Activated CD8-positive, alpha-beta memory T cell treated with anti-CD3 and anti-CD28 coated beads for 1 hour (primary cell): ENCODE results near the gene CALM1.

Experiments used
- DNase-seq, 2 donors: peaks; one replicate each; pipeline ENCODE4 v3.0.0-alpha.2; 2020; ENCODE audit warnings: low read depth in 1 of 2; ENCODE audit errors: extremely low read depth in 1 of 2

CALM1 gene

DNA sequence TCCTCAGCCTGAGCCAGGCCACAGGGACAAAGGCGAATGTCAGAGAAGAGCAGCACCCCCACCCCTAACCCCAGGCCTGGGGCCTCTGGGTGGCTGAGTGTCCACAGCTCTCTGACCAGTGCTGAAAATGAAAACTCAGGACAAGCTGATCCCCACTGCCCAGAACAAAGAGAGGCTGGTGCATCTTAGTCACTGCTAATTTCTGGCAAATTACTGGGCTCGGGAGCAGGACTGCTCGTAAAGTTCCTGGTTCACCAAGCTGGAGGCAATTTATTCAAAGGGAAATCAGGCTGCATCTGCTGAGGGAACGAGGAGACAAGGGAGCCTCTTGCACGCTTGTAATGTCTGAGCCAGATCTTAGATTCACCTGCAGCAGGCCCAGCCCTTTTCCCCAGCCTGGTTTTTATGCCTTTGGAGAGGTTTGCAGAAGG, 43.2 kb downstream of the CALM1 start:
- no peak for DNase-seq

DNA sequence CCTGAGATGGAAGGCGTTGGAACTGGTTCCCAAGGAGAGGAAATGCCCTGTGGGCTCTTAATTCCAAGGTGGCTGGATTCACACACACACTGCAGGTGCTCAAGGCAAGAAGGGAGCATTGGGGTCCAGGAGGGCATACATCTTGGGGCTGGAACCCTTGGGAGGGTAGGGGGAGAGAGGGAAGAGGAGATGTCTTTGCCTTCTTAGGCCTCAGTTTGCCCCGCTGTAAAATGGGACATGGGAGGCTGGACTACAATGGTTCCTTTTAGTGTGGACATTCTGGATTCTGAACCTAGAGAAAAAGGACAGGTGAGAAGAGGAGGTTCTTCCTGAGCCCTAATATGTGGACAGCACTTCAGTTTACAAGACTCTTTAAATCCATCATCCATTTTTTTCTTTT, 43.8 kb downstream of the CALM1 start:
- no peak for DNase-seq

DNA sequence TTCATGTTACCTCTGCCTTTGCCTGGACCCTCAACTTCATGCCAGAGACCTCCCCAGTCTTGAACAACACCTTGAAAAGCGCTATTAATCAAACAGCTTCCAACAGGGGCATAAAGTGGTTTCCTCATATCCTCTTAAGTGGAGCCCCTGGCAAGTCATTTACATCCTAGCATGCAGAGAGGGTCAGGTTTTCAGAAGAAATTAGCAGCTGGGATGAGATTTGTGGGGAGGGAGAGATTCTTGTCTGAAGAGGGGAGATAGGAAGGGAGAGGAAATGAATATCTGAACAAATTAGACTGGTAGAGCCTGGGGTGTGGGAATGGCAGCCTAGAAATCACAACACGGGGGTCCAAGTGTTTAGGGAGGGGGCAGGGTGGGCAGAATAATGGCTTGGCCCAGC, 45.6 kb downstream of the CALM1 start:
- no peak for DNase-seq

DNA sequence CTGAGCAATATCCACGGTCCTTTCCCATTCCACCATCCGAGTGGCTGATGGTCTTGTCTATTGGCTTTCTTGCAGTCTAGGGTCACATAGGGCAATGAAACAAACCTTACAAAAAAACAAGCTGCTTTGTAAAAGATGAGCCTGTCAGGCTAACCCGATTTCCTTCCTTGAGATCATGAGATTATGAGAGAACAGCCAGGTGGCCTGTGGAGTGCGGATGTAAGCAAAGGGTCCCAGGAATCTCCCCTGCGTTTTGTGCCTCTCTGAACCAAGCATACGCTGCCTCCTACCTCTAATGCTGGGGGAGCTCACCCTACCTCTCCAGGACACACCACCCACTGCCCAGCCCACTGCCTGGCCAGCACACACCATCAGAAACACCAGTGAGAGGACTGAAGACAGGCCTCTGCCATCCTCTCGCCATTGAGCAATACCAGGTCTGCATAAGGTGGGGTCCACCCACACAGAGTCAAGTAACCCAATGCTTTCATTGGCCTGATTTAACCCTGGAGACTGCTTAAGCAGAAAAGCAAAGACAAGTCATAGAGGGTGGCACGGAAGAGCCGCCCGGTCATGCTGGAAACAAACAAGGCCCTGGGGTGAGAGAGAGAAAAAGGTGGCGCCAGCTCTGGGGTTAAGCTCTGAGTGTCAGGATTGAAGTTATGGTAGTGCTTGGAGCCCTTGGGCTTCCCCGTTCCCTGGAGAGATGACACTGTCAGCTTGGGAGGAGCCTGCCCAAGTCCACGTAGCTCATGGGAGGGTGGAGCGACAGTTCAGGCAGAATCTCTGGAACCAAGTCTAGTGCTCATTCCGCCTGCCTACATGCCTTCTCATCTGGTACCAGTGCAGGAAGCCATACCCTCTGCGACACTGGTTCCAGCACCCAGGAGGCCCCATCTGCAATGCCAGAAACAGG, 46.6 kb downstream of the CALM1 start:
- no peak for DNase-seq

DNA sequence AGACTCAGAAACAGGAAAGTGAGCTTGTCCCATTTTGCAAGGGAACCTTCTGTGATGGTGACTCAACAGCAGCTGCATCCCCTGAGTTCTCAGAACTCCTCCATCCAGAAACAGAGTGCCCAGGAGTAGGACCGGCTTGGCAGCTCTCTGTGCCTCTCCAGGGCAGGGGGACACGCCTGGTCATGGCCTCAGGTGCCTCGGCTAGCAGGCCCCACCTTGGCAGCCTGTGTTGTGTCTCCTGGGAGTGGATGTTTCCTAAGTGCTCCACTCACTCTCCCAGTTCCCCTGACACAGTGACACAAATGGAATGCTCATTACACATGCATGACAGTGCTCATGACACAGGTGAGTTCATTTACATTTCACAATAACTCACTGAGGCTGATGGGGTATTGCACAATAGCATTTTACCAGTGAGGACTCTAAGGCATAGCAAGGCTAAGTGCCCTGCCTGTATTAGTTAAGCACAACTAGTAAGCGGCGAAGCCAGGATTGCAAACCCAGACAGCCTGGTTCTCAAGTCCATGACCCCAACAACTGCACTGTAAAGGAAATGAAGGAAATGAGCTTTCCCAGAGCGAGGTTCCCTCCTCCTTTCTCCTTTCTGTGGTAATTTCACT, 47.4 kb downstream of the CALM1 start:
- DNase-seq, result no peak

DNA sequence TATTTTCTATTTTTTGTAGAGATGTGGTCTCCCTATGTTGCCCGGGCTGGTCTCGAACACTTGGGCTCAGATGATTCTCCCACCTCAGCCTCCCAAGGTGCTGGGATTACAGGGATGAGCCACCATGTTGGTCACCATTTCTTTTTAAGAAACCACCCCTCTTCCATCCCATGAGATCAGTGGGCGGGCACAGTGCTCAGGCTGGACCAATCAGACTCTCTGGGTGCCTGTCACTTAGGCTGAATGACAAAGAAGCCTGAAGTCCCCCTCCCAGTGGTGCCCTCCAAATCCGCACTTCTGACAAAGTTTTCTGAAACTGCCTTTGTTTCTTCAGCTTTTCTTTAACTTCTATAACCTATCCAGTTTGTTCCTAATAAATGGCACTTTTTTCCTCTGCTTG, 48.2 kb downstream of the CALM1 start:
- no peak for DNase-seq

DNA sequence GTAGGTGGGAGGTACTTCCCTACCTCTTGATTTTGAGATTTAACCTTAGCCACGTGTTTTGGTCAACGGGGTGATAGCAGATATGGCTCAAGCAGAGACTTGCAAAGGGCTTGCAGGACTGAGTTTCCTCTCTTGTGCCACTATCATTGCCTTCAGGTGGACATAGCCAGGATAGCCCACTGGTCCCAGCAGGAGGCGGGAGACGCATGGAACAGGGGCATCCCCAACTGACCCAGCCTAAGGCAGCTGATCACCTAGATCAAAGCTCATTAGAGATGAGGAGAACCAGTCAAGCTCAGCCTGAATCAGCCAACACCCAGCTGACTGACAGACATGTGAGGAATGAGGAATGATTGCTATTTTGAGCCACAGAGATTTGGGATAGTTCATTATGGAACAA, 49.6 kb downstream of the CALM1 start:
- no peak for DNase-seq

DNA sequence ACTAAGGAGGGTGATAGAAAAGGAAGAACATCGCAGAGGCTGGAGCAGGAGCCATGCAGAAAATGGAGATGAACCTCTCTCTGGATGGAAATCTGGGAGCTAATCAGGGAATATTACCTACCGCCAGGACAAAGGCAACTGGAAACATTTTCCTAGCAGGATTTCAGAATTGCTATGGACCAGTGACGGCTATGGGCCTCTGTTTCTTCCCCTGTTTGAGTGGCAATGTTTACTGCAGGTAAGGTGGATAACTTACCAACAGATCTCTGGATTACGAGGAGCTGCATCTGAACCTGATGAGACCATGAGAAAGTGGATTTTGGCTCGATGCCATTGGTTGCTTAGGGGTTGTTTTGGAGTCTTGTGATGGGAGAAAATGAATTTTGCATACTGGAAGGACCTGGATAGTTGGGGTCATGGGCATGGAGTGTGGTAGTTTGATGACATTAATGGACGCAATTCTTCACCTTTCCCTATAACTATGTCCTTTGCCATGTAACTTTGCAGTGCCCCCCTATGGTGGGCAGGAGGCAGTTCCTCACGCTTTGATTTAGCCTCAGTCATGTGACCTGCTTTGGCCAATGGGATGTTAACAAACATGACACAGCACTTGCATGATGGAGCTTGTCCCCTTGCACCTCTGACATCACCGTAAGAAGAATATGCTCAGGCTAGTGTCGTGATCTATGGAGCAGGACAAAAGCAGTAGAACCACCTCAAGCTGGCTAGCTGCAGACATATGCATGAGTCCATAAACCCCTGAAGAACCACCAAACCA, 51.1 kb downstream of the CALM1 start:
- DNase-seq, result no peak

DNA sequence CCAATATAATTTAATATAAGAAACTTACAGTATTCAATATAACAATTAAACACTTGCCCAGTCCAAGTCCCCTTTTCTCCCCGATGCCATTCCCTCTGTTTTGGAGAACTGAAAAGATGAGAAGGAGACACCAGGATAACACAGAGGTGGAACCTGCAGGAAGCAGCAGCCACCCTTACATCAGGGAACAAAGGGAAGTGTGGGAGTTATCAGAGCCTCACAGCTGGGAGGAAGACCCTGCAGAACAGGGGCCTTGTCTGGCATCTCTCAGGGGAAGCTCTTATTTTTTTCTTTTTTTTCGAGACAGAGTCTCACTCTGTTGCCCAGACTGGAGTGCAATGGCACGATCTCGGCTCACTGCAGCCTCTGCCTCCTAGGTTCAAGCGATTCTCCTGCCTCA, 52.6 kb downstream of the CALM1 start:
- no peak for DNase-seq

DNA sequence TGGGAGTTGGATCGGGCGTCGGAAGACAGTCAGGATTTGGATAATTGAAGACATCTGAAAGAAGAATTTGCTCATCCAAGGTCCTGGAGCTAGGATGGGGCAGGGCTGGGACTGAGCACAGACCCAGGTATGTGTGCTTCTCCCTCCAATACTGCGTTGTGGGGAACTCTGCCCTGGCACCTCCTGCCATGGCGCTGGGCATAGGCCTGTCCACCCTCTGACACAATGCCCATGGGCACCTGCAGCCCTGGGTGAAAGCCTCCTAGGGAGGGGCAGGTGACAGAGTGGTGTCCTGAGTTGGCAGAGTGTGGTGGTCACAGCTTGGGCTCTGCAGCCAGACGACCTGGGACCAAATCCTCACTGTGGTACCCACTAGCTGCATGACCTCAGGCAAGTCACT, 53.3 kb downstream of the CALM1 start:
- no peak for DNase-seq

DNA sequence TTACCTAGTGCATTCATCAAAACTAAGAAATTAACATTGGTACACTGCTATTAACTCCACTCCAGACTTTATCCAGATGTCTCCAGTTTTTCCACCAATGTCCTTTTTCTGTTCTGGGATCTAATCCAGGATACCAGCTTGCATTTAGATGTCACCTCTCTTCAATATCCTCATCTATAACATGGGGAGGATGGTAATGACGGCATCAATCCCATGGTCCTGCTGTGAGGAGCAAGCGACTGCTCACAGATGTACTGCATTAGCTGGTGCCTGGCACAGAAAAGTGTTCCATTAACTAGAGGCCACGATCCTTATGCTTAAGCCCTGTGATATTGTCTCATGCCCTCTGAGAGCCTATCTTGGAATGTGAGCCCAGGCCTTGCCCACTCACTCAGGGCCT, 53.8 kb downstream of the CALM1 start:
- no peak for DNase-seq

DNA sequence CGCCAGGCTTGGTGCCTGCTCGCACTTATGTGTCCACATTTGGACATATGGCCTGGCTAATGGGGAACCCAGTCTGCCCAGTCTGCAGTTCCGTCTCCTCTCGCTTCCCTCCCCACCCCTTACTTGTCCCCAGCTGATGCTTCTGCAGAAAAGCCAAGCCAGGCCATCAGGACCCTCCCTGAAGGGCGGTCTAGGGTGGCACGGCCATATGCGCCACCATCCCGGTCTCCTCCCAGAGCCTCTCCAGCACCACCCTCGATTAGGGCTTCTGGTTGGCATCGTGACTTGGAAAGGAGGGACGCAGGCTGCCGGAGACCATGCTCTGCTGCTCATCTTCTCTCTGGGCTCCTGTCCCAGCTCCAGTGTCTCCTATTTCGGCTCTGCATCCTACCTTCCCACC, 54.6 kb downstream of the CALM1 start:
- no peak for DNase-seq

DNA sequence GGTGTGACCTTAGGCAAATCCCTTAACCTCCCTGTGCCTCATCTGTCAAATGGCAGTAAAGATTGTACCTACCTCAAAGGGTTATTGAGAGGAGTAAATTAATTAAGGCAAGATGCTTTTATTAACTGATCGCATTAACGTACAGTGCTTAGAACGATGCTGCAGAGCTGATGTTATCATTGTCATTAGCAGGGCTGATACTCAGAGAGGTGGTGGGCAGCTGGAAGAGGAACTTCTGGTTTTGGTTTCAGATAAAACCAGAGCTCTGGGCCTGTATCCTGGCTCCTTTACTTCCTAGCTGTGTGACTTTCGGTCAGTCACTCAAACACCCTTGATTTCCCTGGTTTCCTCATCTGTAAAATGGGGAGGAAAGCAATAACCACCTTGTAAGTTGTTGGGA, 55.1 kb downstream of the CALM1 start:
- no peak for DNase-seq

DNA sequence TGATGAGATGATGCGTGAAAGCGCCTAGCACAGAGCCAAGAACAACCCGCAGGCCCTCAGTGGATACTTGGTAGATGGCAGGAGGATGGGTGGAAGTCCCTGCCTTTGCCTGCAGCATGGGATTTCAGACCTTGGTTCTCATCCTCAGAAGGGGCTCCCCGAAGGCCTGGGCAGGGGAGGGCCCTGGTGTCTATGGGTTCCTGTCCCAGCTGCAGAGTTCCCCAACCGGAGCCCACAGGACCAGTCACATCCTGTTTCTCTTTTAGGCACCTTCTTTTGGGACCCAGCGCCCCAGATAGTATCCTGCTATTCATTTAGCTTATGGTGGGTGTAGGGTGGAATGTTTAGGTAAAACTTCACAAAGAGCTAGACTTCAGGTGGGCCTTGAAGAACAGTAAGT, 55.5 kb downstream of the CALM1 start:
- DNase-seq, result no peak

DNA sequence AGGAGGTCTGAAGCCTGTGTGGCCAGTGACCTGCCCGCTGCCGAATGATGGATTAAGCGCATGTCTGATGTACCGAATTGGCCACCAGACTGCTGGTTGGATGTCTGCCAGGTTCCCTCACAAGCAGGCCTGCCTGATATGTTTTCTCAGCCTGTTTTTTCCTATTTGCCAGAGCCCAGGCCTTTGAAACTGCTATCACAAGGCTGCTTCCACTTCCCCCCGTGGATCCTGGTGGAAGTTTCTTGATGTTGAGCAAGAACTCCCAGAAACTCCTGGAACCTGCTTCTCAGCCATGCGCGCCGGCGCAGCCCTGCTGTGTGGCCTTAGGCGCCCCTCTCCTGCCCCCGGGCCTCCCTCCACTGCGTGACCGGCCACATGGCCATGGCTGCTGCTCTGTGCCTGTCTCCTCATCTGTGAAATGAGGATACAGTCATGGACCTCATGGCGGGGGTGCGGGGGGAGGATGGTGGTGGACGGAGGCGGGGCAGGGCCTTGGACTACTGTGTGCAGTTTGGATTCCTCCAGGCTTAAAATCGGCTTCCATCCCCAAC, 56.6 kb downstream of the CALM1 start:
- DNase-seq, result no peak

DNA sequence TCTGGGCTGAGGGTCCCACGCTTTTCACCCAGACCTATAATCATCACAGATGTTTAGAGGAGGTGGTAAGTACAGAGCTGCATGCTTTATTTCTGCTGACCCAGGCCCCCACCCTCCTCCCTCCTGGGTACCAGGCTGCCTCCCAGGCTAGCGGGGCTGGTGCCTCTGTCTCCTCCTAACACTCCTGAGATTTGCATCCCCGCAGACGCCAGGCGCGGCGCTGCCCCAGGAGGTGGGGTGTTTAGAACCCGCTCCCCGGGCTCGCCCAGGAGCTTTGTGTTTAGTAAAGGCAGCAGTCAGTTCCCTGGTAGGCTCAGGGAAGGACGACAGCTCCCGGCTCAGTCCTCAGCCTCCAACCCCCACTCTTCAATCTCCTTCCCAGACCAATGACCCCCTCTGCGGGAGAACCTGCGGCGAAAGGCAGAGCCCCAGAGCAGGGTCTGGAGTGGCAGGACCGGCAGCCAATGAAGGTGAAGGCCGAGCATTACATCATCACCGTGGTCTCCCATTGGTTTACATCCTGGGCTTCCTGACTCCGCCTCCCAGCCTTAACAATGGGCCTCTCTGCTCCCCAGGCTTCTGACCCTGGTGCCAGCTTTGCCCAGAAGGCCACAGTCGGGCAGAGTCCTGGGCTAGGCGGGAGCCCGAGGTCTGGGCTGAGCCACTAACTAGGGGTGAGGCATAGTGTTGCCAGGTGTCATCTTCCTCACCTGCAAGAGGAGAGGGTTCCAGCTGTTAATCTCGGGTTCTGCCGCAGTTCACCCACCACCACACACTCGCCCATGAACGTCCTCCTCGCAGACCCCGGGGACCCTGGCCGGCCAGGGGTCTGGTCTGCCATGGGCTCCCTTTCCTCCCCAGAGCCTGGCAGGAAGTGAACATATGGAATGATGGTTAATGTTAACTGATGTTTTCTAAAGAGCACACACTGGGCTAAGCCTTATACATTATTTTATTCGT, 57.5 kb downstream of the CALM1 start:
- DNase-seq, result no peak

DNA sequence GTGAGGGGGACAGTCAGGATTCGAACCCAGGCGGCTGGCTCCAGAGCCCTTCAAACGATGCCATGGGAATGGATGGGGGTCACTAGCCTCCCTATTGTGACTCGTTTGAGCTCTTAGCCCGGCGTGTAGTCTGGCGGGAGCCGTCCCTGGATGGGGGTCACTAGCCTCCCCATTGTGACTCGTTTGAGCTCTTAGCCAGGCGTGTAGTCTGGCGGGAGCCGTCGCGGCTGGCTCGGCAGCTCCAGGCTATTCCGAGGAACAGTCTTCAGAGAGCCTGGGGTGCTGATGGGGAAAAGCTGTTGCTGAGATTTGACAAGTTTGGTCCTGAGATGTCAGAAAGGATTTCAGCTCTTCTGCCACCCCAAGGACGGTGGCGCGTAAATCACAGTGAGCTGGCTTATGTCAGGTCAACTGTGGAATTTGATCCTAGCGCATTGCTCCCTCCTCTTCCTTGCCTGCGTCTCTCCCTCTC, 58.3 kb downstream of the CALM1 start:
- DNase-seq, result no peak

DNA sequence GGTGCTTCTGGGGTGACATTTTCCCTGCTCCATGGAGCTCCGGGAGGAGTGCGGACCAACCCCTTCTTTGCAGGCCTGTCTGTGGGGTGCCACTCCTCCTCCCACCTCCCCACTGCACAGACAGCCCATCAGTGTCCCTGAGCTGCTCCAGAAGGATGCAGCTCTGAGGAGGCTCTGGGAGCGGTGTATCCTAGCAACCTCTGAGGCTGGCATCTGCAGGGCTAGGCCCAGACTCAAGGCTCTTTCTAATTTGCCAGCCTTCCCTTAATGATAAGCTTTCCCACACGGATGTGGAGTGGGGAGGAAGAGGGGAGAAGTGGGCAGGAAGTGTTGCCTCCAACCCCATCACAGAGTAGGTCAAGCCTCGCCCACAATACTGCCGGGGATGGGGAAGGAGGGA, 59.7 kb downstream of the CALM1 start:
- no peak for DNase-seq

DNA sequence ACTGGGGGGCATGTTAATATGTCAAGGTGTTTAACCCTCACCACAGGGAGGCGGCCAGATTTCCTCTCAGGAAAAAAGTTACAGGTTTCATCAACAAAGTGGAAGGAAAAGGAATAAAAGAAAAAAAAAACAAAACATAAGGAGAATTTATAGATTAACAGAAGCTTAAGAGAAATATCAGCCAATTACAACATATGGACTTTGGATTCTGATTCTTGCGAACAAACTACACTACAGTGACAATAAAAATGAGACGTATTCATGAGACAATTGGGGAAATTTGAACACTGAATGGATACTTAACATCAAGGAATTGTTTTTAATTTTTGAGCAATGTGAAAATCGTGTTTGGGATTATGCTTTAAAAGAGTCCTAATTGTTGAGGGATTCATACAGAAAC, 60.4 kb downstream of the CALM1 start:
- DNase-seq, result no peak
